Measurements from ENCODE around the gene OVOL3.

DNA sequence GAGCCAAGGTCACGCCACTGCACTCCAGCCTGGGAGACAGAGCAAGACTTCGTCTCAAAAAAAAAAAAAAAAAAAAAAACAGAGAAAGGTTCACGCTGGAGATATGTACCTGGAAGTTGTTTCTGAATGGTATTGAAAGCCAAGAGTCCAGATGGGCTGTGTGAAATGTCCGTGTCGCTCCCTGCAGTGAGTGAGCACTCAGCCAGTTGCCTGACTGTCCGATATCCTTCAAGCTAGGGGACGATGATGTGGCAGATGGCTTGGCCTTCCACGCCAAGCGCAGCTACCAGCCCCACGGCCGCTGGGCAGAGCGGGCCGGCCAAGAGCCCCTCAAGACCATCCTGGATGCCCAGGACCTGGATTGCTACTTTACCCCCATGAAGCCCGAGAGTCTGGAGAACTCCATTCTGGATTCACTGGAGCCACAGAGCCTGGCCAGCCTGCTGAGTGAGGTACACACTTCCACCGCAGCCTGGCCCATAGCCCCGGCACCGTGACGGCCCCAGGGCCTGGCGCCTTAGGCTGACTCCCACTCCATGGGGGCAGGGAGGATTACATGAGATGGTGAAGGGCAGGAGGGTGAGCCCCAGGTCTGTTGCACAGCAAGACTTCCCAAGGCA lies 11.7 kb upstream of the OVOL3 start:
- TF ChIP-seq, protein P1, sequence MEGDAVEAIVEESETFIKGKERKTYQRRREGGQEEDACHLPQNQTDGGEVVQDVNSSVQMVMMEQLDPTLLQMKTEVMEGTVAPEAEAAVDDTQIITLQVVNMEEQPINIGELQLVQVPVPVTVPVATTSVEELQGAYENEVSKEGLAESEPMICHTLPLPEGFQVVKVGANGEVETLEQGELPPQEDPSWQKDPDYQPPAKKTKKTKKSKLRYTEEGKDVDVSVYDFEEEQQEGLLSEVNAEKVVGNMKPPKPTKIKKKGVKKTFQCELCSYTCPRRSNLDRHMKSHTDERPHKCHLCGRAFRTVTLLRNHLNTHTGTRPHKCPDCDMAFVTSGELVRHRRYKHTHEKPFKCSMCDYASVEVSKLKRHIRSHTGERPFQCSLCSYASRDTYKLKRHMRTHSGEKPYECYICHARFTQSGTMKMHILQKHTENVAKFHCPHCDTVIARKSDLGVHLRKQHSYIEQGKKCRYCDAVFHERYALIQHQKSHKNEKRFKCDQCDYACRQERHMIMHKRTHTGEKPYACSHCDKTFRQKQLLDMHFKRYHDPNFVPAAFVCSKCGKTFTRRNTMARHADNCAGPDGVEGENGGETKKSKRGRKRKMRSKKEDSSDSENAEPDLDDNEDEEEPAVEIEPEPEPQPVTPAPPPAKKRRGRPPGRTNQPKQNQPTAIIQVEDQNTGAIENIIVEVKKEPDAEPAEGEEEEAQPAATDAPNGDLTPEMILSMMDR (IDR thresholded peaks at IDR 0.05): no peak
- no peak for TF ChIP-seq POLR2A (IDR thresholded peaks at IDR 0.05)
